Muscle layer of duodenum (tissue), 2 donors: ENCODE measurements around the gene PYY.

ENCODE experiments used
- H3K27ac ChIP-seq: one replicate; pipeline ENCODE4 v1.7.0; 2013; ENCODE audit warnings: mild to moderate bottlenecking, low read length
- H3K27me3 ChIP-seq: one replicate; pipeline ENCODE4 v1.7.0; 2013; ENCODE audit warnings: low read depth, mild to moderate bottlenecking, control low read depth, low read length
- H3K36me3 ChIP-seq, 2 donors: one replicate each; pipeline ENCODE4 v1.7.0; 2013; ENCODE audit warnings: low read length in 2 of 2, control low read depth in 1 of 2, mild to moderate bottlenecking in 1 of 2; ENCODE audit not compliant: insufficient read depth in 2 of 2, control insufficient read depth in 1 of 2
- H3K4me1 ChIP-seq, 2 donors: one replicate each; pipeline ENCODE4 v1.7.0; 2013; ENCODE audit warnings: low read length in 2 of 2, mild to moderate bottlenecking in 2 of 2, control low read depth in 1 of 2, moderate library complexity in 1 of 2; ENCODE audit not compliant: insufficient read depth in 2 of 2, control insufficient read depth in 1 of 2
- H3K4me3 ChIP-seq, 2 donors: one replicate each; pipeline ENCODE4 v1.7.0; 2013; ENCODE audit warnings: low read length in 2 of 2, low read depth in 1 of 2, mild to moderate bottlenecking in 1 of 2
- H3K9me3 ChIP-seq, 2 donors: one replicate each; pipeline ENCODE4 v1.7.0; 2013; ENCODE audit warnings: low read length in 2 of 2, control low read depth in 1 of 2, mild to moderate bottlenecking in 1 of 2; ENCODE audit not compliant: control insufficient read depth in 1 of 2
- donor health status: healthy.

Gene PYY

GRCh38 chr17:43927060-43927864 lies 26.5 kb downstream of the PYY start:
- Histone ChIP-seq H3K27ac (no peak overlapping the region), H3K36me3 (no peaks in the 10 kb centered on the region), H3K4me3 (peak overlapping the region in 1 of 2 donors; percentile 51), H3K9me3 (no peaks in the 10 kb centered on the region), H3K27me3 (peaks cover 8% of the 10 kb centered on the region), H3K4me1 (peaks cover 0 to 9% of the 10 kb centered on the region in 2 donors)

DNA sequence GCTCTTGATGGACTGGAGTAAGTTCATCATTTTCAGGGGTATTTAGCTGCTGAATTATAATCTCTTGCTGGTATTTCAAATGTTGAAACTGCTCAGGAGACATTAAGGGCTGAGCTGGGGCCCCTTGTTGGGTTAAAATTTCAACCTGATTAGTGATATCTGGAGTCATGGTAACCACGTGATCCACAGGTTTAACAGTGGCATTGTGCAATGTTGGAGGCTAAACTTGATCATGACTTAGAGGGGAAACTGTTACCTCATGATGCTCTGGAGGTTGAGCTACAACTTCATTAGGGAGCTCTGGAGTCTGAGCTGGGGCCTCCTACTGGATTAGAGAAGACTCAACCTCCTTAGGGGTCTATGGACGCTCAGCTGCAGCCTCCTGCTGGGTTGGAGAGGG lies 29.2 kb downstream of the PYY start:
- no peak overlapping the region for H3K27ac ChIP-seq
- H3K4me1 ChIP-seq, result peaks cover 0 to 9% of the 10 kb centered on the region in 2 donors
- no peaks in the 10 kb centered on the region for H3K9me3 ChIP-seq
- H3K4me3 ChIP-seq, result no peak overlapping the region
- H3K36me3 ChIP-seq, result no peaks in the 10 kb centered on the region
- H3K27me3 ChIP-seq, result peaks cover 8% of the 10 kb centered on the region

GRCh38 chr17:43920500-43921095 lies 33.1 kb downstream of the PYY start:
- Histone ChIP-seq H3K4me1 (peaks cover 0 to 4% of the 10 kb centered on the region in 2 donors), H3K9me3 (no peaks in the 10 kb centered on the region), H3K36me3 (no peaks in the 10 kb centered on the region), H3K4me3 (no peak overlapping the region), H3K27ac (no peak overlapping the region), H3K27me3 (peaks cover 4% of the 10 kb centered on the region)

DNA sequence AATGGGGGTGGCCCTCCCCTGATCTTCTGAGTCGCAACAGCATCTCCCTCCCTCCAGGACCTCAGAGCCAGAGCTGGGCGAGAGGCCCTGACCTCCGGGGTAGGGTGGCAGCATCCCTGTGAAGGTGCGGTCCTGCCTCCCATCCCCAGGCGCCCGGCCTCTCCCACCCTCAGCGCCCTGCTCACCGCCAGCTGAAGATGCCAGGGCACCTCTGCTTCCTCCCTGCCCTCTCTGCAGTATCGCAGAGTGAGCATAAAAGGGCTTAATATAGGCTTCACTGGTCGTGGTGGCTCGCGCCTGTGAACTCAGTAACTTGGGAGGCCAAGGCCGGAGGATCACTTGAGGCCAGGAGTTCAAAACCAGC lies 35.7 kb downstream of the PYY start:
- no peak overlapping the region for H3K4me3 ChIP-seq

DNA sequence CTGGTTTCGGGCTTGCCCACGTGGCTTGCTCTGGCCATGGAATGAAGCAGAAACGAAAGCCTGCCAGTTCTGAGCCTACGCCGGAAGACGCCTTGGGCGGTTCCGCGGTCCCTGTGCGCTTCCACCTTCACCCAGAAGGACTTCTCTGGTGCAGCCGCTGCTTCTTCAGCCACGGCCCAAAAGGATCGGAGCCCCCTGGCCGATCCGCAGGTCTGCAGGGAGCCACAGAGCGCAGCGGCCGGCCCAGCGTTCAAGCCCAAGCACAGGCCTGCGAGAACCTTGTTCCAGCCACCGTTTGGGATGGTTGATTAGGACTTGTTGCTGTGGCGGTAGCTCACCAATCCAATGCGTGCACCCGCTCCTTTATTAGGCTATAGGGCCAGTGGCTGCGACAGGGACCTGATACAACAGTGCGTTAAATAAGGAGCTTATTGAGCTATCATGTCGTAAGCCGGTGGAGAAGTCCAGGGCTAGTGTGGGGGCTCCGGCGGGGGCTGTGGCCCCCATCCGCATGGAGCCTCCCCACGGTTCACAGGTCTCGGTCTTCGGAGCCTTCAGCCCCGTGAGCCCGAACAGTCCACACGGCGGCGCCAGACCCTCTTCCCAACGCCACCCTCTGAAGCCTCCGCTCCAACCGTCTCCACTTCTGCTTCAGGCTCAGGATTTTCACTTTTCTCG lies 36.3 kb downstream of the PYY start:
- no peaks in the 10 kb centered on the region for H3K36me3 ChIP-seq
- H3K9me3 ChIP-seq, result no peaks in the 10 kb centered on the region
- no peak overlapping the region for H3K27ac ChIP-seq
- peak overlapping the region; percentile 7 to 50 for H3K4me3 ChIP-seq
- peaks cover 0 to 4% of the 10 kb centered on the region in 2 donors for H3K4me1 ChIP-seq
- peaks cover 4% of the 10 kb centered on the region for H3K27me3 ChIP-seq

More for the DNA sequence above, 35.7 kb downstream of the PYY start:
- H3K4me1 ChIP-seq, result peaks cover 0 to 4% of the 10 kb centered on the region in 2 donors
- H3K36me3 ChIP-seq, result no peaks in the 10 kb centered on the region
- no peaks in the 10 kb centered on the region for H3K9me3 ChIP-seq
- no peak overlapping the region for H3K27ac ChIP-seq
- peaks cover 4% of the 10 kb centered on the region for H3K27me3 ChIP-seq

DNA sequence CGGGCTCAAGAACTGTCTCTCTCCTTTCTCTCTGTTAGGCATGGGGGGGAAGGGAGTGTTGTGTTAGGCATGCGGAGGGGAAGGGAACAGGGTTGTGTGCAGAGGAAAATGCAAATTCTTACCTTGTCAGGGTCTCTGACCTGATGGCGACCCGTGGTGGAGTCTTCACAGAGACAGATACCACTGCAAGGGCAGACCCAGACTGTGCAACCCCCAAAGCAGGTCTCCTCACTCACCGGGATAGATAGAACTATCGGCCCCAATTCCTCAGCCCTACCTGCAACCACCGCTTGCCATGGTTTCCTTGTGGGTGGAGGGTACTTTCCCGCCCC lies 36.8 kb downstream of the PYY start:
- Histone ChIP-seq H3K4me3 (peak overlapping the region; percentile 7 to 50), H3K27me3 (peaks cover 4% of the 10 kb centered on the region), H3K4me1 (peaks cover 0 to 4% of the 10 kb centered on the region in 2 donors), H3K36me3 (no peaks in the 10 kb centered on the region), H3K9me3 (no peaks in the 10 kb centered on the region), H3K27ac (no peak overlapping the region)

- Histone ChIP-seq H3K27me3 (peaks cover 4% of the 10 kb centered on the region), H3K27ac (no peak overlapping the region), H3K36me3 (no peaks in the 10 kb centered on the region), H3K9me3 (no peaks in the 10 kb centered on the region), H3K4me3 (no peak overlapping the region), H3K4me1 (peaks cover 0 to 4% of the 10 kb centered on the region in 2 donors)
Observed at GRCh38 chr17:43916385-43916784, 37.4 kb downstream of the PYY start.

DNA sequence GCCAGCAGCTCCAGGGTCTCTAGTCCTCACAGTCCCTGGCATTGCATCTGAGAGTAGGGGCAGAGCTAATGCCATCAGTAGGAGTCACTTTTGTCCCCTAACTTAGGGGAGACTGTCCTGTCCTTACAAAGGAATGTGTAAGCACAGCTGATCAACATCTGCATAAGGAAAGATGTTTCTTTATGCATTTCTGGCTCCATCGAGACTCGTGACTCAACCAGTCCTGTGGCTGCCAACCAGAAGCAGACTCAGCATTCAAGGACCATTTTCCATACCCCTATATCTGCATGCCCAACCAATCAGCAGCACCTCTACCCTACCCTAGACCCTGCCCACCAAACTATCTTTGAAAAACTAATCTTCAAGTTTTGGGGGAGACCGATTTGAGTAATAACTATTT lies 38.2 kb downstream of the PYY start:
- peaks cover 4% of the 10 kb centered on the region for H3K27me3 ChIP-seq
- no peaks in the 10 kb centered on the region for H3K9me3 ChIP-seq
- no peaks in the 10 kb centered on the region for H3K36me3 ChIP-seq
- no peak overlapping the region for H3K27ac ChIP-seq
- H3K4me1 ChIP-seq, result peaks cover 0 to 4% of the 10 kb centered on the region in 2 donors
- H3K4me3 ChIP-seq, result no peak overlapping the region

GRCh38 chr17:43914451-43914850 lies 39.3 kb downstream of the PYY start:
- no peak overlapping the region for H3K4me3 ChIP-seq
- H3K9me3 ChIP-seq, result no peaks in the 10 kb centered on the region
- no peak overlapping the region for H3K27ac ChIP-seq
- H3K27me3 ChIP-seq, result peaks cover 4% of the 10 kb centered on the region
- no peaks in the 10 kb centered on the region for H3K36me3 ChIP-seq
- H3K4me1 ChIP-seq, result peaks cover 0 to 4% of the 10 kb centered on the region in 2 donors

DNA sequence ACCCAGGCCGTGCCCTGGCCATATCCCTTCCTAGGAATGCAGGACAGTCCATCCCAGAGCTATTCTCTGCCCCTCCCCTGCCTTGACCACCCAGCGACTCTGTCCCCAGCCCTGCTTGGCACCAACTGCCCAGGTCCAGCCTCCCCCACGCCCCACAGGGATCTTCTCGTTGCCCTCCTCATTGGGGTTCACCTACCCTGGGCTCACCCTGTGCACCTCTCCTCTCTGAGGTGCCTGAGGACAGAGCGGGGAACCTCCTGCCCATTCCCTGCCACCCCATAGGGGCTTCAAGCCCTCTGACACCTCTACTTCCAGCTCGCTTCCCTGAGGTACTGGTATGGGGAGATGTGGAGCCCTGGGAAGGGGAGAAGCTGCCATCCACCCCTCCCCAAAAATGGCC lies 40.2 kb downstream of the PYY start:
- Histone ChIP-seq H3K4me1 (peaks cover 0 to 5% of the 10 kb centered on the region in 2 donors), H3K27ac (no peak overlapping the region), H3K36me3 (no peaks in the 10 kb centered on the region), H3K4me3 (no peak overlapping the region), H3K9me3 (no peaks in the 10 kb centered on the region), H3K27me3 (no peaks in the 10 kb centered on the region)

- no peaks in the 10 kb centered on the region for H3K9me3 ChIP-seq
- peaks cover 0 to 6% of the 10 kb centered on the region in 2 donors for H3K4me1 ChIP-seq
- H3K27ac ChIP-seq, result no peak overlapping the region
- H3K4me3 ChIP-seq, result no peak overlapping the region
- no peaks in the 10 kb centered on the region for H3K36me3 ChIP-seq
- peaks cover under 1% of the 10 kb centered on the region for H3K27me3 ChIP-seq
Observed at GRCh38 chr17:43912635-43913304, 41.0 kb downstream of the PYY start.
